ENCODE data around the gene UBR3. TPM values are rescaled to one million over a fixed set of nuclear protein-coding genes. Genes with fewer than 3 reads are reported as not detected.

UBR3 gene
- total RNA-seq, 4 donors from 2014 or later: 87.4 to 101 (median 97.3) TPM

DNA sequence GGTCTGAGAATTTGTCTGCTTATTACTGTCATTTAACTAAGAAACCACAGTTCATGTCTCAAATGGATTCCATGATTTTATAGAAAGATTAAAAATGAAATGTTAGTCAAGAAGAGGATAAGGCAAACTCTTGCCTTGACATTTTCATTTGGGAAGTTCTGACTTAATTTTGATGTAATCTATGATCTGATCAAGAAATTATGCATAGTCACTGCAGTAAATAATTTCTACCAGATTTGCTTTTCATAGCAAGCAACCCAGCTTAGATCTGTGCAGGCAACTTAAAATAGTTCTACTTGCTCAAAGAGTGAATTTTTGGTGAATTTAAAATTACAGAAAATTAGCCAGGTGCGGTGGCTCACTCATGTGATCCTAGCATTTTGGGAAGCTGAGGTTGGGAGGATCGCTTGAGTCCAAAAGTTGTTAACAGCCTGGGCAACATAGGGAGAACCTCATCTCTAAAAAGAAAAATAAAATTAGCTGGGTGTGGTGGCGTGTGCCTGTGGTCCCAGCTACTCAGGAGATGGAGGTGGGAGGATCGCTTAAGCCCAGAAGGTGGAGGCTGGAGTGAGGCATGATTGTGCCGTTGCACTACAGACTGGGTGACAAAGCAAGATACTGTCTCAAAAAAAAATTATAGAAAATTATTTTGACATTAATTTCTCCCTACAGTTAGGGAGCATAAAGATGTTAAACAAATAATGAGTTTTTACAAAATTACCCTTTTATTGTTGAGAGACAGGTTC, 192.0 kb downstream of the UBR3 start:
- no peak for TF ChIP-seq POLR2A (IDR thresholded peaks at IDR 0.05)
- TF ChIP-seq EP300 (IDR thresholded peaks at IDR 0.05): no peak
- TF ChIP-seq, protein P1, sequence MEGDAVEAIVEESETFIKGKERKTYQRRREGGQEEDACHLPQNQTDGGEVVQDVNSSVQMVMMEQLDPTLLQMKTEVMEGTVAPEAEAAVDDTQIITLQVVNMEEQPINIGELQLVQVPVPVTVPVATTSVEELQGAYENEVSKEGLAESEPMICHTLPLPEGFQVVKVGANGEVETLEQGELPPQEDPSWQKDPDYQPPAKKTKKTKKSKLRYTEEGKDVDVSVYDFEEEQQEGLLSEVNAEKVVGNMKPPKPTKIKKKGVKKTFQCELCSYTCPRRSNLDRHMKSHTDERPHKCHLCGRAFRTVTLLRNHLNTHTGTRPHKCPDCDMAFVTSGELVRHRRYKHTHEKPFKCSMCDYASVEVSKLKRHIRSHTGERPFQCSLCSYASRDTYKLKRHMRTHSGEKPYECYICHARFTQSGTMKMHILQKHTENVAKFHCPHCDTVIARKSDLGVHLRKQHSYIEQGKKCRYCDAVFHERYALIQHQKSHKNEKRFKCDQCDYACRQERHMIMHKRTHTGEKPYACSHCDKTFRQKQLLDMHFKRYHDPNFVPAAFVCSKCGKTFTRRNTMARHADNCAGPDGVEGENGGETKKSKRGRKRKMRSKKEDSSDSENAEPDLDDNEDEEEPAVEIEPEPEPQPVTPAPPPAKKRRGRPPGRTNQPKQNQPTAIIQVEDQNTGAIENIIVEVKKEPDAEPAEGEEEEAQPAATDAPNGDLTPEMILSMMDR (IDR thresholded peaks at IDR 0.05): no peak
- Histone ChIP-seq H3K4me1 (no peaks in the 10 kb centered on the region), H3K9me3 (no peaks in the 10 kb centered on the region), H3K36me3 (peaks cover 0 to 20% (median 0%) of the 10 kb centered on the region in 3 donors), H3K4me3 (no peak overlapping the region), H3K27me3 (no peaks in the 10 kb centered on the region), H3K27ac (no peak overlapping the region)
- 92 to 97% methylated on average over 5 of the region's 5 CpGs for WGBS, 2 donors
- DNase-seq (ENCODE audit: low spot score in 2 of 2): no peak

DNA sequence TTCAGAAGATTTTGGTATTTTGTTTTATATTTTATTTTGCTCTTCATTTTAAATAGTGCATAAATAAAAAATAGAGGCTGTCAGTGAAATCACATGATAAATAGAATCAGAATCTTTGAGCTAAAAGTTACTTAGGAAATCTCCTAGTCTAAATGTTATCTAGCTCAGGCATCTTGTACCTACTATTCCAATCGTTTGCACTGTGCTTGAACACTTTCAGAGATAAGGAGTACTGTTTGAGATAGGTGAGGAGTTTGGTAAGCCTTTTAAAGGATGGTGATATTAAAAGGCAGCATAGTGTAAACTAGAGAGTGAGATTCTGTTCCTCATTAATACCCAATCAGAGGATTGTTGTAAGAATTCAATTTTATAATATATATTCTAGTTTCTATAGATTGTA, 193.5 kb downstream of the UBR3 start:
- TF ChIP-seq EP300 (IDR thresholded peaks at IDR 0.05) (no peak), POLR2A (IDR thresholded peaks at IDR 0.05) (no peak)
- TF ChIP-seq, protein P1 (IDR thresholded peaks at IDR 0.05): no peak
- Histone ChIP-seq H3K36me3 (peaks cover 0 to 20% (median 0%) of the 10 kb centered on the region in 3 donors), H3K9me3 (no peaks in the 10 kb centered on the region), H3K4me3 (no peak overlapping the region), H3K4me1 (no peaks in the 10 kb centered on the region), H3K27me3 (no peaks in the 10 kb centered on the region), H3K27ac (no peak overlapping the region)
- WGBS, 2 donors: 84 to 87% methylated on average over 1 of the region's 1 CpG
- no peak for DNase-seq (ENCODE audit: low spot score in 2 of 2)

DNA sequence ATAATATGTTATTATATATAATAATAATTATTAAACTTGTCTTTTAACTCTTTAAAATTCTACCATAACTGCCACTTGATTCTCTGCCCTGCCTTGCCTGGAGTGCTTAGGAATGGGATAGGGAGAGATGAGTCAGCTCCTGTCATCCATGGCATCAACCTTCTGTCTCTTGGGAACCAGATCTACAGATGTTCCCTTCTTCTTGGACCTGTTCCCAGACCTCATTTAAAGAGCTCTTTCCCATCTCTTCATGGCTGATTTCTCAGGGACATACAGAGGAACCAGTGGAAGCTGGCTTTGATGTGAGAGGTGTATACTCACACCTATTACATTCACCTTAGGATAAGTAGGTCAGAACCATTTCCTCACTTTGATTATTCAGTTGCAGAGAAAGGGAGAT, 195.4 kb downstream of the UBR3 start:
- TF ChIP-seq, protein P1 (IDR thresholded peaks at IDR 0.05): no peak
- no peak for TF ChIP-seq EP300 (IDR thresholded peaks at IDR 0.05)
- TF ChIP-seq POLR2A (IDR thresholded peaks at IDR 0.05): no peak
- H3K27me3 ChIP-seq: no peaks in the 10 kb centered on the region
- no peak overlapping the region for H3K4me3 ChIP-seq
- DNase-seq (ENCODE audit: low spot score in 2 of 2): no peak
- H3K27ac ChIP-seq: no peak overlapping the region
- H3K4me1 ChIP-seq: no peaks in the 10 kb centered on the region
- peaks cover 0 to 20% (median 0%) of the 10 kb centered on the region in 3 donors for H3K36me3 ChIP-seq
- no peaks in the 10 kb centered on the region for H3K9me3 ChIP-seq

DNA sequence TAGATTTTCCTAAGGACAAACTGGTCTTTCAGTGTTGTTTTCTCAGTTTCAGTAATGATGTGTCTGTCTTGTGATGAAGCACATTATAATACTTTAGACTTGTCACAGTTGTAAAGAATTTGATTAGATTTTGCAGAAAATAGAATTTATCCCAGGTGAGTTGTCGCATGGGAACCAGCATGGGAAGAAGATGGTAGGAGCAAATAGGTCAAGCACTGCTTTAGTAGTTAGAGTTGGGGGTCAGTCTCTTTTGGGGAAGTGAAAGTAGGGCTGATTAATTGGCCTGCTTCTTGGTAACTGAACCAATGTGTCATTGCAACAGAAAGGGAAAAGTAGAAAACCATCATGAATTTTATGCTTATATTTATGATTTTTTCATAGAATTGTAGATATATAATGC, 197.5 kb downstream of the UBR3 start:
- WGBS, 2 donors: 92 to 94% methylated on average over 1 of the region's 1 CpG
- no peaks in the 10 kb centered on the region for H3K4me1 ChIP-seq
- H3K9me3 ChIP-seq: no peaks in the 10 kb centered on the region
- TF ChIP-seq EP300 (IDR thresholded peaks at IDR 0.05) (no peak), POLR2A (IDR thresholded peaks at IDR 0.05) (no peak)
- TF ChIP-seq, protein P1 (IDR thresholded peaks at IDR 0.05): no peak
- no peak for DNase-seq (ENCODE audit: low spot score in 2 of 2)
- no peaks in the 10 kb centered on the region for H3K27me3 ChIP-seq
- peaks cover 0 to 33% (median 3%) of the 10 kb centered on the region in 3 donors for H3K36me3 ChIP-seq
- no peak overlapping the region for H3K4me3 ChIP-seq
- H3K27ac ChIP-seq: no peak overlapping the region

DNA sequence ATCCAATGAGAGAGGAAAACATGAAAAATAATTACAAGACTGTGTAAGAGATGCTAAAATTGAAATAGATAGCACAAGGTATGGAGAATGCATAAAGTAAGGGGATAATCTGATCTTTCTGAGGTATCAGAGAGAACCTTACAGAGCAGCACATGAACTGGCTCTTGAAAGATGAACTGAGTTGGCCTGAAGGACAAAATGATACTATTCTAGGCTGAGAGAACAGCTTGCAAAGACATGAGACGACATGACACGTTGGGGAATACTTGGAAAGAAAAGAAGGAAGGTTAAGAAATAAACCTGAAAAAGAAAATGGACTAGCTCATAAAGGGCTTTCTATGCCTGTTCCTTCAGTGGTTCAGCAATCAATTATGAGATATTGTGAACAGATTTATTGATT, 198.0 kb downstream of the UBR3 start:
- no peaks in the 10 kb centered on the region for H3K9me3 ChIP-seq
- H3K27me3 ChIP-seq: no peaks in the 10 kb centered on the region
- no peaks in the 10 kb centered on the region for H3K4me1 ChIP-seq
- no peak for DNase-seq (ENCODE audit: low spot score in 2 of 2)
- 95 to 97% methylated on average over 2 of the region's 2 CpGs for WGBS, 2 donors
- no peak for TF ChIP-seq POLR2A (IDR thresholded peaks at IDR 0.05)
- TF ChIP-seq EP300 (IDR thresholded peaks at IDR 0.05): no peak
- TF ChIP-seq, protein P1 (IDR thresholded peaks at IDR 0.05): no peak
- H3K27ac ChIP-seq: no peak overlapping the region
- H3K4me3 ChIP-seq: no peak overlapping the region
- peaks cover 0 to 38% (median 3%) of the 10 kb centered on the region in 3 donors for H3K36me3 ChIP-seq
